Middle frontal gyrus (tissue), 1 donor: ENCODE data around the gene COL16A1.

Experiments used
- DNase-seq: peaks from one replicate; pipeline ENCODE4 v3.0.0-alpha.2; 2015; ENCODE audit warnings: low spot score; ENCODE audit errors: extremely low spot score

The COL16A1 gene

GRCh38 chr1:31667065-31667785 is 36.6 kb downstream of the COL16A1 start:
- DNase-seq = no peak

- peak; percentile 42 for DNase-seq
Measured at GRCh38 chr1:31666263-31666963, 37.4 kb downstream of the COL16A1 start.

GRCh38 chr1:31665234-31665878 is 38.5 kb downstream of the COL16A1 start:
- DNase-seq = no peak

- no peak for DNase-seq
Measured at GRCh38 chr1:31664528-31664927, 39.3 kb downstream of the COL16A1 start.

GRCh38 chr1:31663622-31664452 is 40.0 kb downstream of the COL16A1 start:
- DNase-seq = peak; percentile 16

- no peak for DNase-seq
Measured at GRCh38 chr1:31662463-31662862, 41.4 kb downstream of the COL16A1 start.

GRCh38 chr1:31661856-31662255 is 42.0 kb downstream of the COL16A1 start:
- no peak for DNase-seq

GRCh38 chr1:31660871-31661455 is 42.9 kb downstream of the COL16A1 start:
- no peak for DNase-seq

GRCh38 chr1:31659889-31660288 is 43.9 kb downstream of the COL16A1 start:
- DNase-seq = no peak

- no peak for DNase-seq
Measured at GRCh38 chr1:31658721-31659120, 45.1 kb downstream of the COL16A1 start.

GRCh38 chr1:31657972-31658510 is 45.8 kb downstream of the COL16A1 start:
- DNase-seq = no peak

- DNase-seq = no peak
Measured at GRCh38 chr1:31657020-31657804, 46.6 kb downstream of the COL16A1 start.

GRCh38 chr1:31655756-31656155 is 48.1 kb downstream of the COL16A1 start:
- no peak for DNase-seq

GRCh38 chr1:31655104-31655503 is 48.7 kb downstream of the COL16A1 start:
- DNase-seq = no peak

GRCh38 chr1:31654474-31654776 is 49.4 kb downstream of the COL16A1 start:
- no peak for DNase-seq

GRCh38 chr1:31653717-31654473 is 49.9 kb downstream of the COL16A1 start:
- DNase-seq = no peak

GRCh38 chr1:31652891-31653499 is 50.8 kb downstream of the COL16A1 start:
- no peak for DNase-seq

GRCh38 chr1:31651766-31652165 is 52.1 kb downstream of the COL16A1 start:
- no peak for DNase-seq

GRCh38 chr1:31651089-31651420 is 52.8 kb downstream of the COL16A1 start:
- DNase-seq = no peak
